SK-N-SH (cell line): ENCODE results near the gene CYP11A1. TPM values are rescaled to one million over a fixed set of nuclear protein-coding genes. Genes with fewer than 3 reads are reported as not detected.

Experiments used
- CTCF ChIA-PET: fragments of 300-600, 350-600 bp; formaldehyde crosslinking; extraction: SDS; loops from one replicate; lab custom pipeline; 2021; lab: Yijun Ruan, JAX
- POLR2A ChIA-PET: fragments of 350-600 bp; sonication (Branson Sonifier 250); formaldehyde crosslinking; extraction: SDS; loops from one replicate; lab custom pipeline; 2020; ENCODE audit warnings: antibody characterized with exemption, inconsistent platforms; lab: Yijun Ruan, JAX
- DNase-seq: peaks from one replicate; pipeline ENCODE4 v3.0.0; 2012
- H2AFZ ChIP-seq: fragments of 200-600 bp; sonication (generic); 2 replicates; pipeline ENCODE4 v1.8.1; 2016; ENCODE audit warnings: antibody characterized with exemption, mild to moderate bottlenecking, low read depth
- H3F3A ChIP-seq: fragments of 200-600 bp; sonication (generic); replicated peaks from 2 replicates; pipeline ENCODE3; 2016; ENCODE audit warnings: antibody characterized with exemption, mild to moderate bottlenecking; ENCODE audit not compliant: insufficient read depth
- H3K27ac ChIP-seq, 2 experiments: fragments of 200-500 bp in 1 of 2; fragments of 200-600 bp in 1 of 2; sonication (Bioruptor generic) in 1 of 2; sonication (generic), shearing (Covaris generic) in 1 of 2; 2 replicates each; pipeline versions ENCODE4 v1.5.1 to v1.6.1; 2014 to 2016; ENCODE audit warnings: low read depth in 2 of 2, inconsistent platforms in 1 of 2, low read length in 1 of 2, mild to moderate bottlenecking in 1 of 2, mixed read lengths in 1 of 2
- H3K27me3 ChIP-seq: fragments of 200-600 bp; sonication (generic), shearing (Covaris generic); 2 replicates; pipeline ENCODE4 v1.6.1; 2016; ENCODE audit warnings: mixed run types; ENCODE audit not compliant: insufficient read depth
- H3K36me3 ChIP-seq, 2 experiments: fragments of 200-500 bp in 1 of 2; fragments of 200-600 bp in 1 of 2; sonication (Bioruptor generic) in 1 of 2; sonication (generic) in 1 of 2; replicated peaks in 1 of 2; 2 replicates each; pipeline versions ENCODE3 to v1.5.1; 2014 to 2016; ENCODE audit warnings: low read length in 1 of 2, mild to moderate bottlenecking in 1 of 2; ENCODE audit not compliant: insufficient read depth in 2 of 2, control insufficient read depth in 1 of 2
- H3K4me1 ChIP-seq, 2 experiments: fragments of 200-500 bp in 1 of 2; fragments of 200-600 bp in 1 of 2; sonication (Bioruptor generic) in 1 of 2; sonication (generic), shearing (Covaris generic) in 1 of 2; 2 replicates each; pipeline versions ENCODE4 v1.5.1 to v1.6.1; 2014 to 2016; ENCODE audit warnings: low read depth in 1 of 2, low read length in 1 of 2, mixed run types in 1 of 2; ENCODE audit not compliant: insufficient read depth in 2 of 2, control insufficient read depth in 1 of 2
- H3K4me2 ChIP-seq: fragments of 200-600 bp; sonication (generic), shearing (Covaris generic); 2 replicates; pipeline ENCODE4 v1.6.1; 2017; ENCODE audit warnings: mixed run types
- H3K4me3 ChIP-seq, 2 experiments: fragments of 200-500 bp in 1 of 2; fragments of 200-600 bp in 1 of 2; sonication (Bioruptor generic) in 1 of 2; sonication (generic), shearing (Covaris generic) in 1 of 2; 2 replicates each; pipeline versions ENCODE4 v1.5.1 to v1.8.1; 2014 to 2016; ENCODE audit warnings: low read depth in 2 of 2, inconsistent platforms in 1 of 2, low read length in 1 of 2, mild to moderate bottlenecking in 1 of 2, mixed read lengths in 1 of 2, moderate library complexity in 1 of 2
- H3K79me2 ChIP-seq: fragments of 200-600 bp; sonication (generic); 2 replicates; pipeline ENCODE4 v1.8.1; 2017; ENCODE audit warnings: mild to moderate bottlenecking; ENCODE audit not compliant: insufficient read depth
- H3K9ac ChIP-seq: fragments of 200-600 bp; sonication (generic); 2 replicates; pipeline ENCODE4 v1.6.1; 2017; ENCODE audit warnings: mixed run types
- H3K9me2 ChIP-seq: fragments of 200-600 bp; sonication (generic); 2 replicates; pipeline ENCODE4 v1.6.1; 2017; ENCODE audit warnings: mixed run types
- H3K9me3 ChIP-seq: fragments of 200-600 bp; sonication (generic); 2 replicates; pipeline ENCODE4 v1.6.1; 2017; ENCODE audit warnings: mixed run types, mild to moderate bottlenecking, moderate library complexity
- H4K20me1 ChIP-seq: fragments of 200-600 bp; sonication (generic); 2 replicates; pipeline ENCODE4 v1.6.1; 2017; ENCODE audit warnings: mild to moderate bottlenecking, mixed run types; ENCODE audit not compliant: insufficient read depth
- CTCF ChIP-seq: fragments of 200-600 bp; sonication (generic); IDR thresholded peaks from 2 replicates; pipeline ENCODE4 v1.6.1; 2017; ENCODE audit warnings: antibody characterized with exemption, mild to moderate bottlenecking, moderate library complexity
- SMC3 ChIP-seq: IDR thresholded peaks from 2 replicates; pipeline ENCODE4 v1.6.1; 2012; ENCODE audit warnings: low read depth, low read length, improper control_type of control experiment
- TCF12 ChIP-seq: IDR thresholded peaks from 2 replicates; pipeline ENCODE4 v1.4.0; 2012
- USF1 ChIP-seq: IDR thresholded peaks from 2 replicates; pipeline ENCODE4 v1.4.0; 2012; ENCODE audit warnings: low read depth, borderline replicate concordance
- YY1 ChIP-seq: IDR thresholded peaks from 2 replicates; pipeline ENCODE4 v1.4.0; 2012; ENCODE audit warnings: low read depth, mild to moderate bottlenecking
- ZBTB33 ChIP-seq: IDR thresholded peaks from 2 replicates; pipeline ENCODE4 v1.4.0; 2012; ENCODE audit warnings: low read depth, borderline replicate concordance
- WGBS: methylation state at CpG from one replicate; pipeline ENCODE4 v1.1.6; 2017; ENCODE audit warnings: low lambda C conversion rate; 5-methylcytosine and 5-hydroxymethylcytosine counted together
- polyA plus RNA-seq, 3 experiments: library from polyadenylated mRNA; depleted of rRNA; stranded (reverse); fragments of >200 nt; gene quantifications; 2 replicates each; pipeline ENCODE4 v1.2.3, GENCODE V29; 2012
- TF ChIP-seq, protein P1 (sequence below): IDR thresholded peaks from 2 replicates; pipeline ENCODE4 v1.4.0; 2012; ENCODE audit warnings: low read depth

Gene CYP11A1
- polyA plus RNA-seq, 1 of the 3 experiments (the other 2 are of a cell fraction) = 0.08 TPM

- Histone ChIP-seq H3K79me2 (no peaks in the 10 kb centered on the region), H3K27me3 (no peaks in the 10 kb centered on the region), H3K27ac (no peak overlapping the region), H3K36me3 (no peaks in the 10 kb centered on the region), H4K20me1 (no peaks in the 10 kb centered on the region), H3K4me1 (peaks cover 0 to 44% of the 10 kb centered on the region in 2 experiments; a peak in 1 of 4 replicates), H3K4me3 (no peak overlapping the region), H3F3A (no peaks in the 10 kb centered on the region), H3K9ac (no peak overlapping the region), H2AFZ (no peak overlapping the region), H3K4me2 (no peak overlapping the region), H3K9me3 (no peaks in the 10 kb centered on the region), H3K9me2 (no peaks in the 10 kb centered on the region)
- no peak for DNase-seq
- WGBS = 74% methylated on average over 5 of the region's 10 CpGs
- ChIA-PET POLR2A (interaction anchor here (0.7 kb wide), 1 partner anchor 54 kb away, joined by 3 read pairs; no protein-coding TSS in a partner anchor), CTCF (interaction anchor here (0.9 to 23.8 kb wide), 6 partner anchors 10 to 243 kb away, joined by 3 to 779 read pairs (median 4); partner anchors contain the start of genes SEMA7A and UBL7)
- no peak for TF ChIP-seq ZBTB33
- no peak for TF ChIP-seq TCF12
- TF ChIP-seq CTCF = no peak
- TF ChIP-seq USF1 = no peak
- TF ChIP-seq YY1 = no peak
- TF ChIP-seq, protein P1, sequence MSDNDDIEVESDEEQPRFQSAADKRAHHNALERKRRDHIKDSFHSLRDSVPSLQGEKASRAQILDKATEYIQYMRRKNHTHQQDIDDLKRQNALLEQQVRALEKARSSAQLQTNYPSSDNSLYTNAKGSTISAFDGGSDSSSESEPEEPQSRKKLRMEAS = no peak
These were observed 21.0 kb upstream of the CYP11A1 start for GRCh38 chr15:74388363-74388951.

DNA sequence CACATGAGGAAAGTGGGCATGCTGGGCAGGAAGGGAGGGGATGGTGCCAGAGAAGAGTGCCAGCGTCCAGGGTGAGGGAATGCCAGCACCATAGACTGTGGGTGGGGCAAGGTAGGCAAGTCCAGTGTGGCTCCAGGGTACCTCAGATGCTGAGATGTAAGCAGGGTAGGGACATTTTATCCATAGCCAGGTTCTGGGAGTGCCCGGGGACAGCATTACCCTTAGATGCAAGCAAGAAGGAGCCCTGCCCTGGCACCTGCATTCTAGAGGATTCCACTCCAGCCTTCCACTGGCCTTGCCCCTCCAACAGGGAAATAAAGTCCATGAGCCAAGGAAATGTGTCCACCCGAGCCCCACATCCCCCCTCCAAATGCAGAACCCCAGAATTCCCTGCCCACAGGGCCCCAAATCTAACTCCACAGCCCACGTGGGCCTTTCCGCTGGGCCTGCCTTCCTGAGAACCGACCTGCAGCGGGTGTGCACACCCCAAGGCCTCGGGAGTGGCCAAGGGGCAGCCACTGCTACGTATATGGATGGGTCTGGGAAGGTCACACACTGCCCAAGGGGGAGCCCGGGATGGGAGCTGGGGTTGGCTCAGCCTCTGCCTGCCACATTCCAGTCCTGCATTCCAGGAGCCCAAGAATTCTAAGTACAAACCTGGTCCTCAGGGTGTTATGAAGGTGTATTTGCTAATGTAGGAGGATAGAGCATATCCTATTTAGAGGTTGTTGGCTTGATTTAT, 20.3 kb upstream of the CYP11A1 start:
- H3K9ac ChIP-seq = no peak overlapping the region
- no peak overlapping the region for H3K4me3 ChIP-seq
- no peak for DNase-seq
- no peak overlapping the region for H3K27ac ChIP-seq
- no peaks in the 10 kb centered on the region for H3K36me3 ChIP-seq
- no peaks in the 10 kb centered on the region for H3K9me2 ChIP-seq
- no peaks in the 10 kb centered on the region for H4K20me1 ChIP-seq
- 60% methylated on average over 3 of the region's 10 CpGs for WGBS
- H3K4me1 ChIP-seq = peaks cover 0 to 40% of the 10 kb centered on the region in 2 experiments; a peak in 1 of 4 replicates
- POLR2A ChIA-PET = no interaction called here
- TF ChIP-seq YY1 (no peak), SMC3 (no peak)
- TF ChIP-seq, all 33 proteins: peak for 0
- H2AFZ ChIP-seq = no peak overlapping the region
- H3F3A ChIP-seq = no peaks in the 10 kb centered on the region
- CTCF ChIA-PET = interaction anchor here (0.9 to 23.8 kb wide), 5 partner anchors 9 to 244 kb away, joined by 3 to 779 read pairs (median 5); partner anchors contain the start of genes SEMA7A and UBL7
- no peaks in the 10 kb centered on the region for H3K9me3 ChIP-seq
- no peak overlapping the region for H3K4me2 ChIP-seq
- no peaks in the 10 kb centered on the region for H3K27me3 ChIP-seq
- no peaks in the 10 kb centered on the region for H3K79me2 ChIP-seq
